ENCODE measurements around the gene PLEKHA4. TPM values are rescaled to one million over a fixed set of nuclear protein-coding genes. Genes with fewer than 3 reads are reported as not detected.
"Not testable (repeated sequence)": the region's sequence is repeated elsewhere in the genome, so short reads cannot be mapped to it uniquely, and the experiment has no call there.

Gene PLEKHA4
- total RNA-seq, 1 donor from 2014 or later = 519 TPM

GRCh38 chr19:48896191-48896720 lies 27.8 kb upstream of the PLEKHA4 start:
- DNase-seq (ENCODE audit: low spot score) (peak; percentile 82), ATAC-seq (peak; percentile 58)
- intact Hi-C loops (cut with DNase I) = no loop called here

GRCh38 chr19:48895226-48895625 lies 26.8 kb upstream of the PLEKHA4 start:
- no peak for DNase-seq (ENCODE audit: low spot score)
- intact Hi-C loops (cut with DNase I) = no loop called here
- ATAC-seq = no peak

DNA sequence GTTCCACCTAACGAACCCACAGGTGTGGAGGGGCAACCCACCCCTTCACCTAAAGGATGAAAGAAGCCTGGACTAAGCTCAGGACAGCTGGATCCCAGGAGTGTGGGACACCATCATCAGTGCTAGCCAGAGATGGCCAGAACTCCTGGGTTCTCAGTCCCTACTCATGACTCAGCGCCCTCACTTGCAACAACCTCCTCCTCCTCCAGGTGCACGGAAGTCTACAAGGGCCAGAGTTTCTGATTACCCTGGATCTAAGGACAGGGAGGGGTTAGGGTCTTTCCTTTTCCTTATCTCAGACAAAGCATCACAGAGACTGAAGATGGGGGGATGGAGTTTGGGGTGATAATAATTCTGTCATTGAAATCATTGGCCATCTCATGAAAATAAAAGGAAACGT lies 22.1 kb upstream of the PLEKHA4 start:
- no peak for ATAC-seq
- DNase-seq (ENCODE audit: low spot score) = no peak
- intact Hi-C loops (cut with DNase I) = no loop called here

DNA sequence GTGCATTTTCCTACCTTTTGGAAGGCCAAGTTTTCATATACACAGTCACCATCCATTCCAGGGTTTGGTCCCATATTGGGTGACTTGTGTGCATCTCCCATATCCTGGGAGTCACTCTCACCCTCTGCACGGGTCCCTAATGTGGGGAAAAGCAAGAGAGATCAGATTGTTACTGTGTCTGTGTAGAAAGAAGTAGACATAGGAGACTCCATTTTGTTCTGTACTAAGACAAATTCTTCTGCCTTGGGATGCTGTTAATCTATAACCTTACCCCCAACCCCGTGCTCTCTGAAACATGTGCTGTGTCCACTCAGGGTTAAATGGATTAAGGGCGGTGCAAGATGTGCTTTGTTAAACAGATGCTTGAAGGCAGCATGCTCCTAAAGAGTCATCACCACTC lies 21.1 kb upstream of the PLEKHA4 start:
- intact Hi-C loops (cut with DNase I); ATAC-seq: not testable (repeated sequence)

DNA sequence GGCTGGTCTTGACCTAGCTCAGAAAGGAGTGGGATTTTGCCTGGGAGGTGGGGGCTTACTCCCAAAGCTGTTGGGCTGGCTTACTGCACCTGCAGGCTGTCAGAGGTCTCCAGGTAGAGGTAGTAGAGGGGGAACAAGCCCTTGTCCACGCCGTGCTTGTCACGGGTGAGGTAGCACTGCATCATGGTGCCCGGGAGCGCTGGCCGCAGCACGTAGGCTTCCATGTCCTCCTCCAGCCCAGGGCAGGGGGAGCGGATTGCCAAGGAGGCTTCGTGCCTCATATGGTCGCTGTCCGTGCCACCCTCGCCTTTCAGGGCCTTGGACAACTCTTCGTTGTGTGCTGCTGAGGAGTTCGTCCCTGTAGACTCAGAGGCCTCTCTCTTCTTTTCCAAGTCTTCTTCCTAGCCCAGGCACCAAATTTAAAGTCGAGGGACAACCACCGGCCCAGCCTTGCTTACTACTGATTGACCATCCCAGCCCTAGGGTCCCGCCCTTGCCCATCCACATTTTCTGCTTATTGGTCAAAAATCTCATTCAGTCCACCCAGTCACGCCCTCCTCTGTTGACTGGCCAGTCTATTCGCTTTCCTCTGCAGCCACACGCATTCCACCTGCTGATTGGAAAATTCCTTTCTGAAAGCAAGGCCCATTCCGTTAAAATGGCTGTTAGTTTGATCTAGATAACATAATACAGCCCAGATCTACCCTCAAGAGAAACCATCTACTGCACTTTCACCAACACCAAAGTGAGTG lies 19.6 kb upstream of the PLEKHA4 start:
- no peak for ATAC-seq
- intact Hi-C loops (cut with DNase I) = no loop called here
- DNase-seq (ENCODE audit: low spot score) = no peak

More for the DNA sequence above, 21.1 kb upstream of the PLEKHA4 start:
- DNase-seq (ENCODE audit: low spot score) = not testable (repeated sequence)

- intact Hi-C loops (cut with DNase I) = no loop called here
- ATAC-seq (no peak), DNase-seq (ENCODE audit: low spot score) (no peak)
Measured at GRCh38 chr19:48883726-48884125, 15.3 kb upstream of the PLEKHA4 start.

DNA sequence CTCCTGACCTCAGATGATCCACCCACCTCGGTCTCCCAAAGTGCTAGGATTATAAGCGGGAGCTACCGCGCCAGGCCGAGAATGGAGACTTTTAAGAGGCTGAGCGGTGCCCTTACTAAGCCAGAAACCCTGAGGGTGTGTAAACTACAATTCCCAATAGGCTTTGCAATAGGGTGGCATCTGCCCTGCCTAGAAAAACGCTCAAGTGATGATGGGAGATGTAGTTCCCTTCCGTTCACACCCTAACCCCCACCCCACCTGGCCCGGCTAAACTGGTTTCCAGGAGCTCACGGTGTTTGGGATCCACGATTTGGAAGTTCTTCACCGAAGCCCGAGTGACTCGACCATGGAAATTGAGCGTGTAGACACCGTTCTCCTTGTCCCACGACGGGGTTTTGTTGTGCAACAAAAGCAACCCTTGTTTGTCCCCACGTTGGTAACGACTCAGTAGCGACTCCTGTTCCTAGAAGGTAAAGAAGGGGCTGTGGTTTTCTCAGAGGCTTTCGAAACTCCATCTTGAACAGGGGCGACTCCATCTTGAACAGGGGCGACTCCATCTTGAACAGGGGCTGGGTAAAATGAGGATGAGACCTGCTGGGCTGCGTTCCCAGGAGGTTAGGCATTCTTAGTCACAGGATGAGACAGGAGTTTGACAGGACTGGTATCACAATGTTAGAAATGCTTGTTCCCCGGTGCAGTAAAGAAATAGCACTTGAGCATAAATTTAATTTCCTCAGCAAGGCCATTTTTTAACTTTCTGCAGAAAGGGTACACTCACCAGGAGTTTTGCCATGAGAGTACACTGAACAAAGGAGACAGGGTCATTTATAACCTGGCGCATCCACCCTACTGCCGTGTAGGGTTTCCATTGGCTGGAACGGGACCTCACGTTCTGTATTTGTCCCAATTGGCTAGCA lies 13.6 kb upstream of the PLEKHA4 start:
- intact Hi-C loops (cut with DNase I) = no loop called here
- ATAC-seq (peak; percentile 60), DNase-seq (ENCODE audit: low spot score) (no peak)

GRCh38 chr19:48879696-48880095 lies 11.3 kb upstream of the PLEKHA4 start:
- DNase-seq (ENCODE audit: low spot score); intact Hi-C loops (cut with DNase I); ATAC-seq: not testable (repeated sequence)

DNA sequence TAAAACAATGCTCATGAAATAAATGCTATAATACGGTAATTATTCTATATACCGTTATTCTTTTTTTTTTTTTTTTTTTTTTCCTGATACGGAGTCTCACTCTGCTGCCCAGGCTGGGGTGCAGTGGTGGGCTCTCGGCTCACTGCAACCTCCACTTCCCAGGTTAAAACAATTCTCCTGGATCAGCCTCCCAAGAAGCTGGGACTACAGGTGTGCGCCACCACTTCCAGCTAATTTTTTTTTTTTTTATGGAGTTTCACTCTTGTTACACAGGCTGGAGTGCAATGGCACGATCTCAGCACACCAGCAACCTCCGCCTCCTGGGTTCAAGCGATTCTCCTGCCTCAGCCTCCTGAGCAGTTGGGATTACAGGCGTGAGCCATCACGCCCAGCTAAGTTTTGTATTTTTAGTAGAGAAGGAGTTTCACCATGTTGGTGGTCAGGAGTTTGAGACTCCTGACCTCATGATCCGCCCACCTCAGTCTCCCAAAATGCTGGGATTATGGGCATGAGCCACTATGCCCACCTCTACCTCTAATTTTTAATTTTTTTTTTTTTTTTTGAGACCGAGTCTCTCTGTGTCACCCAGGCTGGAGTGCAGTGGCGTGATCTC lies 10.7 kb upstream of the PLEKHA4 start:
- intact Hi-C loops (cut with DNase I) = no loop called here
- ATAC-seq = no peak
- DNase-seq (ENCODE audit: low spot score) = no peak

DNA sequence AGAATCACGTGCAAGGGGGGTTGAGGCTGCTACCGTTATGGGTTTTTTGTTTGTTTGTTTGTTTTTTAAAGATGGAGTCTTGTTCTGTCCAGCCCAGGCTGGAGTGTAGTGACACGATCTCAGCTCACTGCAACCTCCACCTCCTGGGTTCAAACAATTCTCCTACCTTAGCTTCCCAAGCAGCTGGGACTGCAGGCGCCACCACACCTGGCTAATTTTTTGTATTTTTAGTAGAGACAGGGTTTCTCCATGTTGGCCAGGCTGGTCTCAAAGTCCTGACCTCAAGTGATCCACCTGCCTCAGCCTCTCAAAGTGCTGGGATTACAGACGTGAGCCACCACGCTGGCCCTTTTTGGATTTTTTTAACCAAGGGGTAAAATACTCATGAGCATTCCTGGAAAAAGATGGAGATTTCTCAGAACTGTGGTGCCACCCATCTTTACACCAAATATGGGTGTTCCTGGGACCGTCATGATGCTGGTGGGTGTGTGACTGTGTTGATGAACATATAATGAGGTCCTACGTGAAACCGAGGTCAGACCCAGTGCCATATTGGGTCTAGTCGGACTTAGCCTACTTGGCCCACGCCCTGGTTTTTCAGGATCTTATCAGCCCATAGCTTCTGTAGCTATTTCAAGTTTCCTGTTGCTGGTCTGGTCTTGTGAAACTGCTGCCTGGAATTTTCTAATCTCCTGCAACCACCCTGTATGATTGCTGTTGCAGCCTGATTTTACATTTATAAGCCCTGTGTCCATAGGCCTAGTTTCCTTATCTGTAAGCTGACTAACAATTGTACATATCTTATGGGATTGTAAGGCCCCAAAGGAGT lies 10.0 kb upstream of the PLEKHA4 start:
- DNase-seq (ENCODE audit: low spot score) = no peak
- intact Hi-C loops (cut with DNase I) = no loop called here
- peak; percentile 12 for ATAC-seq

- DNase-seq (ENCODE audit: low spot score) (no peak), ATAC-seq (no peak)
- intact Hi-C loops (cut with DNase I) = no loop called here
Measured at GRCh38 chr19:48877855-48878195, 9.4 kb upstream of the PLEKHA4 start.

DNA sequence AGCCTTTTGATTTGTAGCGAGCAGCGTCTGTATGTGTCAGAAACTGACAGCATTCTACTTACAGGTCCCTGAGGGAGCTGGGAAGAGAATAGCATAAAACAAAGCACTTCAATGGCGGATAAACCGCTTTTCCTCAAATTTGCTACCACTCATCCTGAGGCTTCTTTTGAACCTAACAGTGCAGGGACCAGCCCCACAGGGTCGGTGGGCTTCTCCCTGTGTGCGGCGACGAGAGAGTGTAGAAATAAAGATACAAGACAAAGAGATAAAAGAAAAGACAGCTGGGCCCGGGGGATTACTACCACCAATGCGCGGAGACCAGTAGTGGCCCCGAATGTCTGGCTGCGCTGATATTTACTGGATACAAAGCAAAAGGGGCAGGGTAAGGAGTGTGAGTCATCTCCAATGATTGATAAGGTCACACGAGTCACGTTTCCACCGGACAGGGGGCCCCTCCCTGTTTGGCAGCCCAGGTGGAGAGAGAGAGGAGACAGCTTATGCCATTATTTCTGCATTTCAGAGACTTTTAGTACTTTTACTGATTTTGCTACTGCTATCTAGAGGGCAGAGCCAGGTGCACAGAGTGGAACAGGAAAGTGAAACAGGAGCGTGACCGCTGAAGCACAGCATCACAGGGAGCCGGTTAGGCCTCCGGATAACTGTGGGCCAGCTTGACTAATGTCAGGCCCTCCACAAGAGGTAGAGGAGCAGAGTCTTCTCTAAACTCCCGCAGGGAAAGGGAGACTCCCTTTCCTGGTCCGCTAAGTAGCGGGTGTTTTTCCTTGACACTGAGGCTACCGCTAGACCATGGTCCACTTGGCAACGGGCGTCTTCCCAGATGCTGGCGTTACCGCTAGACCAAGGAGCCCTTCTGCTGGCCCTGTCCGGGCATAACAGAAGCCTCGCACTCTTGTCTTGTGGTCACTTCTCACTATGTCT lies 7.9 kb upstream of the PLEKHA4 start:
- intact Hi-C loops (cut with DNase I); DNase-seq (ENCODE audit: low spot score); ATAC-seq: not testable (repeated sequence)

- DNase-seq (ENCODE audit: low spot score) (no peak), ATAC-seq (no peak)
- intact Hi-C loops (cut with DNase I) = loop anchor here (5.0 kb wide), 1 partner anchor 1152 kb away; no protein-coding TSS in a partner anchor
Measured at GRCh38 chr19:48874303-48875135, 6.1 kb upstream of the PLEKHA4 start.

DNA sequence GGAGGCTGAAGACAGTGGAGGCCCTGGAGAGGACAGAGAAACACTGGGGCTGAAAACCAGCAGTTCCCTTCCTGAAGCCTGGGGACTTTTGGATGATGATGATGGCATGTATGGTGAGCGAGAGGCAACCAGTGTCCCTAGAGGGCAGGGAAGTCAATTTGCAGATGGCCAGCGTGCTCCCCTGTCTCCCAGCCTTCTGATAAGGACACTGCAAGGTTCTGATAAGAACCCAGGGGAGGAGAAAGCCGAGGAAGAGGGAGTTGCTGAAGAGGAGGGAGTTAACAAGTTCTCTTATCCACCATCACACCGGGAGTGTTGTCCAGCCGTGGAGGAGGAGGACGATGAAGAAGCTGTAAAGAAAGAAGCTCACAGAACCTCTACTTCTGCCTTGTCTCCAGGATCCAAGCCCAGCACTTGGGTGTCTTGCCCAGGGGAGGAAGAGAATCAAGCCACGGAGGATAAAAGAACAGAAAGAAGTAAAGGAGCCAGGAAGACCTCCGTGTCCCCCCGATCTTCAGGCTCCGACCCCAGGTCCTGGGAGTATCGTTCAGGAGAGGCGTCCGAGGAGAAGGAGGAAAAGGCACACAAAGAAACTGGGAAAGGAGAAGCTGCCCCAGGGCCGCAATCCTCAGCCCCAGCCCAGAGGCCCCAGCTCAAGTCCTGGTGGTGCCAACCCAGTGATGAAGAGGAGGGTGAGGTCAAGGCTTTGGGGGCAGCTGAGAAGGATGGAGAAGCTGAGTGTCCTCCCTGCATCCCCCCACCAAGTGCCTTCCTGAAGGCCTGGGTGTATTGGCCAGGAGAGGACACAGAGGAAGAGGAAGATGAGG lies 5.3 kb upstream of the PLEKHA4 start:
- ATAC-seq = no peak

DNA sequence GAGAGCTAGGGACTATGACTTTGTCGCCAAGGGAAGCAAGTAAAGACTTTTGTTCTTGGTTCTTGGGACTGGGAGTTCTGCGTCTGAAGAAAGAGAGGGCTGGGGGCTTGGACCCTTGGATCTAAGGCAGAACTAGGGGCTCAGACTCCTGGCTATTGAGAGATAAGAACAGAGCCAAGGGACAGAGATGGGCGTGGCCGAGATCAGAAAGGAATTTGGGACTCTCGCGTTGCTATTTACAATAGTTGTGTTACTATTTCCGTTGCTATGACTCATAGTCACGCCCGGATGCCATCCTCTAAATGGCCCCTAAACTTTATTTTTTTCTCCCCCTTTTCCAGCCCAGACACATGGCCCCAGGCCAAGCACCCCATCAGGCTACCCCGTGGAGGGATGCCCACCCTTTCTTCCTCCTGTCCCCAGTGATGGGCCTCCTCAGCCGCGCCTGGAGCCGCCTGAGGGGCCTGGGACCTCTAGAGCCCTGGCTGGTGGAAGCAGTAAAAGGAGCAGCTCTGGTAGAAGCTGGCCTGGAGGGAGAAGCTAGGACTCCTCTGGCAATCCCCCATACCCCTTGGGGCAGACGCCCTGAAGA lies 4.6 kb upstream of the PLEKHA4 start:
- DNase-seq (ENCODE audit: low spot score) = peak; percentile 93
- peak; percentile 80 for ATAC-seq
- intact Hi-C loops (cut with DNase I) = loop anchor here (5.0 kb wide), 1 partner anchor 1151 kb away; no protein-coding TSS in a partner anchor

More for the DNA sequence above, 5.3 kb upstream of the PLEKHA4 start:
- no peak for DNase-seq (ENCODE audit: low spot score)
- intact Hi-C loops (cut with DNase I) = loop anchor here (5.0 kb wide), 1 partner anchor 1151 kb away; no protein-coding TSS in a partner anchor
